DOHH2 (cell line): ENCODE results near the gene CLDN34.

Source experiments
- EZH2phosphoT487 ChIP-seq: fragments of 200-600 bp; sonication (generic); IDR thresholded peaks from 2 replicates; pipeline ENCODE4 v1.6.1; 2017; ENCODE audit warnings: borderline replicate concordance, mild to moderate bottlenecking, antibody characterized with exemption, low read length, moderate library complexity, mixed read lengths
- TF ChIP-seq, protein P1 (sequence below): fragments of 200-600 bp; sonication (generic); IDR thresholded peaks from one replicate; pipeline ENCODE4 v1.5.1; 2014; ENCODE audit warnings: antibody characterized with exemption, mild to moderate bottlenecking, low read depth, low read length; ENCODE audit not compliant: poor library complexity, severe bottlenecking

DNA sequence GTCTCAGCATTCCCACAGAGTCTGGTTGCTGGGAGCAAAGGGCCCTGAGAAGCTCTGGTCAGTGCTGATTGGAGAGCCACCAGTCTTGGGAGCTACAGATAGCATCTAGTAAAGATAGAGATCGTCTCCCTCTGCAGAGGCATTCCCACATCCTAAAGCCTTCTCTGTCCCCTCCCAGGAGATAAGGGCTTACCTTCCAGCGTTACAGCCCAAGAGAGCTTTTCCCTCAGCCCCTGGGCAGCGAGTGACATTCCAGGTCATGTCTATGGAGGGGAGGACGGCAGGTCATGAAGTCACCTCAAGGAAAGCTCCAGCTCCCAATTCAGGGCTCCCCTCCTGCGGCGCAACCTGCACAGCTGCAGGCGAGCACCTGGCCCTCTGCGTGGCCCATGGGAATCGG, 29.9 kb downstream of the CLDN34 start:
- TF ChIP-seq, protein P1, sequence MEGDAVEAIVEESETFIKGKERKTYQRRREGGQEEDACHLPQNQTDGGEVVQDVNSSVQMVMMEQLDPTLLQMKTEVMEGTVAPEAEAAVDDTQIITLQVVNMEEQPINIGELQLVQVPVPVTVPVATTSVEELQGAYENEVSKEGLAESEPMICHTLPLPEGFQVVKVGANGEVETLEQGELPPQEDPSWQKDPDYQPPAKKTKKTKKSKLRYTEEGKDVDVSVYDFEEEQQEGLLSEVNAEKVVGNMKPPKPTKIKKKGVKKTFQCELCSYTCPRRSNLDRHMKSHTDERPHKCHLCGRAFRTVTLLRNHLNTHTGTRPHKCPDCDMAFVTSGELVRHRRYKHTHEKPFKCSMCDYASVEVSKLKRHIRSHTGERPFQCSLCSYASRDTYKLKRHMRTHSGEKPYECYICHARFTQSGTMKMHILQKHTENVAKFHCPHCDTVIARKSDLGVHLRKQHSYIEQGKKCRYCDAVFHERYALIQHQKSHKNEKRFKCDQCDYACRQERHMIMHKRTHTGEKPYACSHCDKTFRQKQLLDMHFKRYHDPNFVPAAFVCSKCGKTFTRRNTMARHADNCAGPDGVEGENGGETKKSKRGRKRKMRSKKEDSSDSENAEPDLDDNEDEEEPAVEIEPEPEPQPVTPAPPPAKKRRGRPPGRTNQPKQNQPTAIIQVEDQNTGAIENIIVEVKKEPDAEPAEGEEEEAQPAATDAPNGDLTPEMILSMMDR, result no peak
- TF ChIP-seq EZH2phosphoT487, result no peak
